Liver (tissue), 9 donors: ENCODE results near the gene RBBP7. TPM values are rescaled to one million over a fixed set of nuclear protein-coding genes. Genes with fewer than 3 reads are reported as not detected.
A peak's percentile ranks its signal among the peaks of the same experiment; 100 is the strongest.

ENCODE experiments used
- DNase-seq: peaks from one replicate; pipeline ENCODE4 v3.0.0-alpha.2; 2017; ENCODE audit warnings: low spot score
- H3K27ac ChIP-seq, 2 donors: one replicate each; pipeline ENCODE4 v1.7.0; 2013; ENCODE audit warnings: inconsistent platforms in 2 of 2, low read length in 2 of 2, control low read depth in 1 of 2, low read depth in 1 of 2, mild to moderate bottlenecking in 1 of 2
- H3K27me3 ChIP-seq, 4 donors: one replicate each; pipeline versions ENCODE4 v1.6.1 to v1.7.0; 2013; ENCODE audit warnings: low read length in 3 of 4, inconsistent platforms in 1 of 4, mild to moderate bottlenecking in 1 of 4, moderate library complexity in 1 of 4; ENCODE audit not compliant: control insufficient read depth in 4 of 4, insufficient read depth in 4 of 4
- H3K36me3 ChIP-seq, 4 donors: one replicate each; pipeline versions ENCODE4 v1.6.1 to v1.7.0; 2013; ENCODE audit warnings: low read length in 3 of 4, mild to moderate bottlenecking in 3 of 4, low read depth in 1 of 4, moderate library complexity in 1 of 4; ENCODE audit not compliant: control insufficient read depth in 4 of 4, insufficient read depth in 3 of 4
- H3K4me1 ChIP-seq, 4 donors: one replicate each; pipeline versions ENCODE4 v1.6.1 to v1.7.0; 2013; ENCODE audit warnings: low read length in 3 of 4, mild to moderate bottlenecking in 3 of 4, moderate library complexity in 1 of 4; ENCODE audit not compliant: control insufficient read depth in 4 of 4, insufficient read depth in 4 of 4
- H3K4me3 ChIP-seq, 3 donors: one replicate each; pipeline versions ENCODE4 v1.6.1 to v1.7.0; 2013; ENCODE audit warnings: low read length in 3 of 3, control low read depth in 1 of 3, low read depth in 1 of 3, mild to moderate bottlenecking in 1 of 3
- H3K9ac ChIP-seq, 2 donors: one replicate each; pipeline ENCODE4 v1.7.0; 2013; ENCODE audit warnings: low read length in 2 of 2, mild to moderate bottlenecking in 2 of 2, moderate library complexity in 2 of 2, control low read depth in 1 of 2, low read depth in 1 of 2
- H3K9me3 ChIP-seq, 4 donors: one replicate each; pipeline versions ENCODE4 v1.6.1 to v1.7.0; 2013; ENCODE audit warnings: low read length in 3 of 4; ENCODE audit not compliant: control insufficient read depth in 4 of 4
- CTCF ChIP-seq: fragments of 150-350 bp; IDR thresholded peaks from 2 replicates; pipeline ENCODE4 v1.5.1; 2017; ENCODE audit warnings: improper control_type of control experiment, low read depth, low read length; ENCODE audit not compliant: missing input control
- EGR1 ChIP-seq, 2 donors: IDR thresholded peaks; 2 replicates each; pipeline ENCODE4 v1.6.1; 2016 to 2018; ENCODE audit warnings: antibody characterized with exemption in 2 of 2, low read depth in 2 of 2
- FOXA1 ChIP-seq: IDR thresholded peaks from 2 replicates; pipeline ENCODE4 v1.6.1; 2016; ENCODE audit warnings: antibody characterized with exemption
- FOXA2 ChIP-seq: IDR thresholded peaks from 2 replicates; pipeline ENCODE4 v1.6.1; 2016; ENCODE audit warnings: antibody characterized with exemption
- GABPA ChIP-seq, 2 donors: IDR thresholded peaks in 1 of 2; conservative IDR thresholded peaks in 1 of 2; 2 replicates each; pipeline ENCODE4 v1.6.1; 2016; ENCODE audit warnings: antibody characterized with exemption in 2 of 2, mild to moderate bottlenecking in 1 of 2, moderate library complexity in 1 of 2
- HNF4A ChIP-seq, 2 donors: conservative IDR thresholded peaks; 2 replicates each; pipeline ENCODE4 v1.6.1; 2016; ENCODE audit warnings: antibody characterized with exemption in 2 of 2, mild to moderate bottlenecking in 2 of 2
- JUND ChIP-seq, 2 donors: IDR thresholded peaks; 2 replicates each; pipeline ENCODE4 v1.6.1; 2016; ENCODE audit warnings: antibody characterized with exemption in 2 of 2
- MAX ChIP-seq: IDR thresholded peaks from 2 replicates; pipeline ENCODE4 v1.6.1; 2016; ENCODE audit warnings: antibody characterized with exemption
- NR2F2 ChIP-seq: IDR thresholded peaks from 2 replicates; pipeline ENCODE4 v1.6.1; 2016; ENCODE audit warnings: antibody characterized with exemption
- RAD21 ChIP-seq, 2 donors: IDR thresholded peaks; 2 replicates each; pipeline ENCODE4 v1.6.1; 2016; ENCODE audit warnings: antibody characterized with exemption in 2 of 2, mild to moderate bottlenecking in 2 of 2
- RXRA ChIP-seq, 2 donors: IDR thresholded peaks; 2 replicates each; pipeline ENCODE4 v1.6.1; 2017 to 2018; ENCODE audit warnings: antibody characterized with exemption in 2 of 2, mild to moderate bottlenecking in 1 of 2
- SP1 ChIP-seq: IDR thresholded peaks from 2 replicates; pipeline ENCODE4 v1.6.1; 2018; ENCODE audit warnings: antibody characterized with exemption, mild to moderate bottlenecking
- TAF1 ChIP-seq: conservative IDR thresholded peaks from 2 replicates; pipeline ENCODE4 v1.6.1; 2016; ENCODE audit warnings: antibody characterized with exemption, mild to moderate bottlenecking
- YY1 ChIP-seq: IDR thresholded peaks from 2 replicates; pipeline ENCODE4 v1.6.1; 2016; ENCODE audit warnings: antibody characterized with exemption, mild to moderate bottlenecking
- ZBTB33 ChIP-seq: IDR thresholded peaks from 2 replicates; pipeline ENCODE4 v1.6.1; 2016; ENCODE audit warnings: antibody characterized with exemption
- WGBS: extraction: QIAGEN DNeasy Blood & Tissue Kit; methylation state at CpG from one replicate; pipeline ENCODE4 v1.1.7; 2013; 5-methylcytosine and 5-hydroxymethylcytosine counted together
- polyA plus RNA-seq, 2 donors: library from polyadenylated mRNA; stranded (reverse) in 1 of 2; unstranded in 1 of 2; fragments of 200-250 nt in 1 of 2; fragments of >200 nt in 1 of 2; fragmentation: Nextera tagmentation in 1 of 2; extraction: Ambion mirVana in 1 of 2; gene quantifications; one replicate each; pipeline versions ENCODE4 v1.2.1 to v1.2.3, GENCODE V29; 2013 to 2015
- total RNA-seq, 2 donors: library from RNA; depleted of rRNA; stranded (reverse); fragments of >200 nt; gene quantifications; one replicate each; pipeline ENCODE4 v1.2.3, GENCODE V29; 2014
- donor health status: healthy.
- donor health status: healthy.
- donor health status: healthy.
- donor health status: healthy.
- donor health status: healthy.

Gene RBBP7
- total and polyA plus RNA-seq, 4 donors, result 32.5 to 77.9 (median 35.5) TPM

GRCh38 chrX:16828124-16828908, 41.8 kb downstream of the RBBP7 start (continued):
- TF ChIP-seq CTCF (no peak), HNF4A (conservative IDR thresholded peaks at IDR 0.05) (no peak), MAX (no peak), SP1 (no peak)

DNA sequence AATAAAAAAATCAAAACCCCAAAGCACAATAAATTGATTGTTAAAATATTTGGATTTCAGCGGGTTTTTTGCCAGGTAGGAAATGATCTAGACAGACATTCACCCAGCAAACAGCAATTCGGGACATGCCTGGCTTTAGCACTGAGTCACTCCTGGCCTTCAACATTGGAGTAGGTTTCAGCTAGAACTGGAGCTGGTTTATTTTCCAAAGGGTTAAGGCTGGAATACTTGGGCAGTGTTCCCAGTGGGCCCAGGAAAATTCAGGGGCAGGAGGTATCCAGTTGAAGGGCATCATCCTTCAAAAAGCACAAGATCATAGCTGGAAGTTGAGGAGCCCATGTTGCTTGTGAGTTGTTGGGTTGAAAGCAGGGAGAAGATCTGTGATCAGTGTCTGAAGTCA, 42.9 kb downstream of the RBBP7 start:
- Histone ChIP-seq H3K4me1 (peaks cover 0 to 12% (median 1%) of the 10 kb centered on the region in 4 donors), H3K27ac (no peak overlapping the region), H3K9me3 (no peaks in the 10 kb centered on the region), H3K9ac (no peak overlapping the region), H3K27me3 (no peaks in the 10 kb centered on the region), H3K4me3 (no peak overlapping the region), H3K36me3 (peaks cover 0 to 26% (median 8%) of the 10 kb centered on the region in 4 donors)
- TF ChIP-seq FOXA1 (no peak), EGR1 (IDR thresholded peaks at IDR 0.05; ENCODE audit: low read depth in 2 of 2) (no peak), GABPA (IDR thresholded peaks at IDR 0.05 in 1 of 2, conservative IDR thresholded peaks at IDR 0.05 in 1 of 2) (no peak), JUND (IDR thresholded peaks at IDR 0.05) (no peak), RXRA (IDR thresholded peaks at IDR 0.05) (no peak), FOXA2 (no peak), SP1 (no peak), HNF4A (conservative IDR thresholded peaks at IDR 0.05) (no peak), CTCF (no peak)
- WGBS, result 72% methylated on average over 2 of the region's 2 CpGs
- DNase-seq, result no peak

DNA sequence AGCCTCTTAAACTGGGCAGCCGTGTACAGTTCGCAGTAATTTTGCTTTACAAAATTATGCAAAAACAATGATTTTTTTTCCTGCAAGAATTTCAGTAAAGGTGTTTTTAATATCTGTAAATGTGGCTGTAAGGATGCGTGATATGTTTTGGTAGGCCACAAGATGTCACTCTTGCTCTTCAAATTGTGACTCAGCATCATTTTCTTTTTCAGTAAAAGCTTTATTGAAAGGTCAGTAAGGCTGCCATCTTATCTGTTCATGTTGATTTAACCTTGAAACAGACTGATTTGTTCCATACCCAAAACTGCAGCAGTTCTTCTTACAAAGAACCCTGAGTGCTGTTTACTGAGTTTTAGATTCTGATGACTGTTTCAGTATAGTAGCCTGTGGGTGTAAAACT, 44.0 kb downstream of the RBBP7 start:
- peaks cover 0 to 21% (median 7%) of the 10 kb centered on the region in 4 donors for H3K36me3 ChIP-seq
- no peak overlapping the region for H3K4me3 ChIP-seq
- peaks cover 0 to 12% (median 1%) of the 10 kb centered on the region in 4 donors for H3K4me1 ChIP-seq
- peak overlapping the region in 1 of 2 donors; percentile 16 for H3K27ac ChIP-seq
- no peak for DNase-seq
- no peaks in the 10 kb centered on the region for H3K9me3 ChIP-seq
- no peak overlapping the region for H3K9ac ChIP-seq
- H3K27me3 ChIP-seq, result no peaks in the 10 kb centered on the region
- 39% methylated on average over 3 of the region's 3 CpGs for WGBS
- TF ChIP-seq GABPA (IDR thresholded peaks at IDR 0.05 in 1 of 2, conservative IDR thresholded peaks at IDR 0.05 in 1 of 2) (no peak), SP1 (peak; percentile 36), JUND (IDR thresholded peaks at IDR 0.05) (peak in 1 of 2 donors; percentile 29), HNF4A (conservative IDR thresholded peaks at IDR 0.05) (peak; percentile 35 to 50), FOXA1 (peak; percentile 62), TAF1 (no peak), CTCF (peak; percentile 67), FOXA2 (peak; percentile 80), NR2F2 (peak; percentile 72), RAD21 (IDR thresholded peaks at IDR 0.05) (peak; percentile 82 to 87), YY1 (peak; percentile 87), EGR1 (IDR thresholded peaks at IDR 0.05; ENCODE audit: low read depth in 2 of 2) (no peak), ZBTB33 (no peak), MAX (no peak)
